C4-2B (cell line): ENCODE measurements around the gene TRIM14.

Experiments used
- CTCF ChIP-seq: fragments of 450-650 bp; conservative IDR thresholded peaks from 2 replicates; pipeline ENCODE4 v1.5.1; 2017; ENCODE audit warnings: mild to moderate bottlenecking
- ZFX ChIP-seq: fragments of 450-650 bp; IDR thresholded peaks from 2 replicates; pipeline ENCODE4 v1.6.1; 2017

- TF ChIP-seq CTCF (no peak), ZFX (no peak)
Observed at GRCh38 chr9:98124637-98125426, 5.8 kb upstream of the TRIM14 start.
